CD4-positive, alpha-beta T cell treated with Interleukin-10 for 1 hour (primary cell): ENCODE results near the gene AK3.
"Not testable (repeated sequence)": the region's sequence is repeated elsewhere in the genome, so short reads cannot be mapped to it uniquely, and the experiment has no call there.

ENCODE experiments used
- DNase-seq: peaks from one replicate; pipeline ENCODE4 v3.0.0-alpha.2; 2020

AK3 gene

GRCh38 chr9:4740638-4741364, at the start of gene AK3:
Gene AK3, minus strand, starts transcription at chr9:4741202. Its CDS starts 115 bp downstream, at chr9:4741087.
- DNase-seq: peak; percentile 88

GRCh38 chr9:4788703-4789102, 47.7 kb upstream of the AK3 start:
- no peak for DNase-seq

DNA sequence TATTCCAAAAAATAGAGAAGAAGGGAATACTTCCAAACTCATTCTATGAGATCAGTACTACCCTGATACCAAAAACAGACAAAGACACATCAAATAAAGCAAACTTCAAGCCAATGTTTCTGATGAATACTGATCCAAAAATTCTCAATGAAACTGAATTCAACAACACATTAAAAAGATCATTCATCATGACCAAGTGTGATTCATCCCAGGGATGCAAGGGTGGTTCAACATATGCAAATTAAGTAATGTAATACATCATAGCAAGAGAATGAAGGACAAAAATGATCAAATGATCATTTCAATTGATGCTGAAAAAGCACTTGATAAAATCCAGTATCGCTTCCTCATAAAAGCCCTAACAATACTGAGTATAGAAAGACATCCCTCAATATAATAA, 46.9 kb upstream of the AK3 start:
- DNase-seq: no peak

DNA sequence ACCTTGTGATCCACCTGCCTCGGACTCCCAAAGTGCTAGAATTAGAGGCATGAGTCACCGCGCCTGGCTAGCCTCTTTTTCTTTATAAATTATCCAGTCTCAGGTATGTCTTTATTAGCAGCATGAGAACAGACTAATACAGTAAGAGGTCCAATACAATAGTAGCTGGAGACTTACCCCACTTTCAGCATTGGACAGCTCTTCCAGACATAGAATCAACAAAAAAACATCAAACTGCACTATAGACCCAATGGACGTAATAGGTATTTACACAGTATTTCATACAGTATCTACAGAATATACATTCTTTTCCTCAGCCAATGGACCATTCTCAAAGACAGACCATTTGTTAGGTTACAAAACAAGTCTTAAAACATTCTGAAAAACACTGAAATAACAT, 45.6 kb upstream of the AK3 start:
- no peak for DNase-seq

GRCh38 chr9:4784403-4784802, 43.4 kb upstream of the AK3 start:
- DNase-seq: no peak

- not testable (repeated sequence) for DNase-seq
Measured at GRCh38 chr9:4783191-4783590, 42.2 kb upstream of the AK3 start.

GRCh38 chr9:4781408-4781807, 40.4 kb upstream of the AK3 start:
- DNase-seq: no peak

DNA sequence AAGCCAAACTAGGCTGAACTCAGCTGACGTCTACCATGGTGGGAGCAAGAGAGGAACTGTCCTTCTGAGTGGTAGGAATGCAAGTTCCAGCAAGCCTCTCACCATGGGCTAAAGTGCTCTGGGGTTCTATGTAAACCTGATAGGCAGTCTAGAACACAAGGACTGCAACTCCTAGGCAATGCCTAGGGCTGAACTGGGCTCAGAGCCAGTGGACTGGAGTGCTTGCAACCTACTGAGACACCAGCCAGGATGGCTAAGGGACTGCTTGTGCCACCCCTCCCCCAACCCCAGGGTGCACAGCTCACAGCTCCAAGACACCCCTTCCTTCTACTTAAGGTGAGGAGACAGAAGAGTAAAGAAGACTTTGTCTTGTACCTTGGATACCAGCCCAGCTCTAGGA, 39.6 kb upstream of the AK3 start:
- DNase-seq: no peak

GRCh38 chr9:4774958-4775357, 34.0 kb upstream of the AK3 start:
- not testable (repeated sequence) for DNase-seq

DNA sequence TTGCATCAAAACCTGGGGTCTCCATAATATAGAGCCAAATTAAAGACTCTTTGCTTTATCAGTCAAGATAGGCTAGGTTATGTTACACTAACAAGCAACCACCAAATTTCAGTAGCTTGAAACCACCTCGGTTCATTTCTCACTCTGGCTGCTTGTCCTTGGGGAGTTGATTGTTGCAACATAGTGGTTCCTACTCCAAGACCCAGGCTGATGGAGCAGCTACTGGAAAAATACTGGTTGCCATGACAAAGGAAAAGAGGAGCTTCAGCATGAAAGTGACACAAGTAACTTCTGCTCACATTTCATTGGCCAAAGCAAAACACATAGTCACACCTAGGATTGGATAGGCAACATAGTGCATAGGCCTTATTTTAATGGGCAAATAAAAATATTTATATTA, 33.2 kb upstream of the AK3 start:
- DNase-seq: no peak

- DNase-seq: no peak
Measured at GRCh38 chr9:4771788-4772187, 30.8 kb upstream of the AK3 start.

GRCh38 chr9:4769321-4770080, 28.5 kb upstream of the AK3 start:
- DNase-seq: no peak

GRCh38 chr9:4768681-4769080, 27.7 kb upstream of the AK3 start:
- no peak for DNase-seq

- DNase-seq: no peak
Measured at GRCh38 chr9:4764033-4764432, 23.0 kb upstream of the AK3 start.

- peak; percentile 16 for DNase-seq
Measured at GRCh38 chr9:4762886-4763541, 22.0 kb upstream of the AK3 start.

DNA sequence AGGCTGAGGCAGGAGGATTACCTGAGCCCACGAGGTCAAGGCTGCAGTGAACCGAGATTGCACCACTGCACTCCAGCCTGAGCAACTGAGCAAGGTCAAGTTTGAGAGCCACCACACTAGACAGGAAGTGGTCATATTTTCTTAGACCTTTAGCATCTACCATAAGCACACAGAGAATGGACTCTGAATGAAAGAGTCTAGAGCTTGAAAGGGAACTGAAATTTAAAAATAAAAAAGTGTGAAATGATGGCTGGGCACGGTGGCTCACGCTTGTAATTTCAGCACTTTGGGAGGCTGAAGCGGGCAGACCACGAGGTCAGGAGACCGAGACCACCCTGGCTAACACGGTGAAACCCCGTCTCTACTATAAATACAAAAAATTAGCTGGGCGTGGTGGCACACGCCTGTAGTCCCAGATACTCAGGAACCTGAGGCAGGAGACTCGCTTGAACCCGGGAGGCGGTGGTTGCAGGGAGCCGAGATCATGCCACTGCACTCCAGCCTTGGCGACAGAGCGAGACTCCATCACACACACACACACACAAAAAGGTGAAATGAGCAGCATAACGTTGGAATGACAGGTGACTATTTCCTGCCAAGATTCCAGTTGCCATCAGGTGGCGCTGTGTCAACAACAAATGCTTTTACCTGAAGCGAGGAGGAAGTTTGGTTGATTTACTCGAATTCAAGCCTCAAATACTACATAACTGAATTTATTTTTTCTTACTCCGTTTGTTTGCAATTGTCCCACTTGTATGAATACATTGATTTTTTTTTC, 21.3 kb upstream of the AK3 start:
- DNase-seq: peak; percentile 84

GRCh38 chr9:4760122-4760521, 19.1 kb upstream of the AK3 start:
- no peak for DNase-seq

GRCh38 chr9:4756420-4756819, 15.4 kb upstream of the AK3 start:
- DNase-seq: no peak

DNA sequence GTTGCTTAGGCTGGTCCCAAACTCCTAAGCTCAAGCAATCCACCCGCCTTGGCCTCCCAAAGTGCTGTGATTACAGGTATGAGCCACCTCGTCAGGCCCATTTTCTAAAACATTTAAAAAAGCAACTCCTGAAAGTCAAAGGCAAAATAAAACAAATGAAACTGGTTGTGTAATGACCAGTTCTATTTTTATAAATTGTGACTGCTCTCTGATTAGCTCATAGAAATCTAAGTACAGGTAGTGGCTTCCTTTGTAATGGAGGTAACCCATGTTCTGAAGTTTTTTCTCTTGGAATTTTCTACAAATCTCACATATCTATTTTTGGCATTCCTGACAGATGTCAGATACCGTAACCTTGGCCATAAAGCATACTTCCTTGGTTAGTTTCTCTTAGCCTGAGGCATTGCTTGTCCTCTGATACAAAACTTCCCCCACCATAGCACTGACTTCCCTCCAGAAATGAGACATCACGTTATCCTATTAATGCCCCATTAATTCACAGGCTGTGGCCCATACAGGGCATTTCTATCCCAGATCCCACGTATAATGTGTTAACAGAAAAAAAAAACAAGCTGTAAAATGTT, 14.1 kb upstream of the AK3 start:
- no peak for DNase-seq

DNA sequence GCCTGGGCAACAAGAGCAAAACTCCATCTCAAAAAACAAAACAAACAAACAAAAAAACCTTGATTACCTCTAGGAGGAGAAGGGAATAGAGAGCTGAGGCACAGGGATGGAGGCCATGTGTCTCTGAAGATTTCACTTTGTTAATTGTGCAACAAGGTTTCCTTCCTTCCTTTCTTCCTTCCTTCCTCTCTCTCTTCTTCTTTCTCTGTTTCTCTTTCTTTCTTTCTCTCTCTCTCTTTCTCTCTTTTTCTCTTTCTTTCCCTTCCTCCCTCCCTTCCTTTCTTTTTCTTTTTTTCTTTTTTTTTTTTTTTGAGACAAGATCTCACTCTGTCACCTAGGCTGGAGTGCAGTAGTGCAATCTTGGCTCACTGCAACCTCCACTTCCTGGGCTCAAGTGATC, 13.5 kb upstream of the AK3 start:
- DNase-seq: not testable (repeated sequence)

- peak; percentile 60 for DNase-seq
Measured at GRCh38 chr9:4750023-4750673, 9.1 kb upstream of the AK3 start.

- DNase-seq: no peak
Measured at GRCh38 chr9:4748612-4749011, 7.6 kb upstream of the AK3 start.
